ENCODE data around the gene PSTK. TPM values are rescaled to one million over a fixed set of nuclear protein-coding genes. Genes with fewer than 3 reads are reported as not detected.

The PSTK gene
- total and polyA plus RNA-seq, 2 of the 13 experiments (the other 11 are each of a cell fraction or from before 2014, with no cell fraction given) = 8.2 to 9.3 TPM

DNA sequence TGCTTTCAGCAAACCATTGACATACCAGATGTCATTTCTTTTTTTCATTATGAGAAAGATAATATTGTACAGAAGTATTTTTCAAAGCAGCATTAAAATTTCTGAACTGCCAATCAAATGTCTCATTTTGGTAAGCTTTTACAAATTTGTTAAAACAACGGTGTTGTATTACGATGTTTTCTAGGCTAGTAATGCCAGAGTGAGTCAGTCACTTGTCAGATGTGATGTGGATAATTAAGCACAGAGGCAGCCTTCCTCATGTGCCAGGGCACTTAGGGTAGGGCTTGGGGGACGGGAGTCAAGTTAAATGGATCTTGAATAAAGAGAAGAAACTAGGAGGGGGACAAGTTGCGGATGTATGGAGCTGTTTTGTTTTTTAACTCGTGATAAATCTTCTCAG lies 10.1 kb downstream of the PSTK start:
- FAIRE-seq (no peak), ATAC-seq (no peak), DNase-seq (ENCODE audit: low spot score) (no peak)
- H4K20me1 ChIP-seq (ENCODE audit: insufficient read depth, low read length) = no peaks in the 10 kb centered on the region
- H3K9ac ChIP-seq (ENCODE audit: insufficient read depth, low read depth, low read length) = no peak overlapping the region
- WGBS (ENCODE audit: low lambda C conversion rate) = 78% methylated on average over 5 of the region's 5 CpGs
- TF ChIP-seq ZNF543 (CRISPR knock-in tag; IDR thresholded peaks at IDR 0.05) (no peak), SMC3 (IDR thresholded peaks at IDR 0.05; ENCODE audit: low read length) (no peak), GABPB1 (CRISPR knock-in tag; IDR thresholded peaks at IDR 0.05) (no peak), KLF16 (CRISPR knock-in tag; IDR thresholded peaks at IDR 0.05) (no peak), ZNF772 (CRISPR knock-in tag; IDR thresholded peaks at IDR 0.05) (no peak), TOPORS (CRISPR knock-in tag; IDR thresholded peaks at IDR 0.05) (no peak), MYNN (CRISPR knock-in tag; IDR thresholded peaks at IDR 0.05; ENCODE audit: low read depth) (no peak), ATRX (CRISPR knock-in tag; IDR thresholded peaks at IDR 0.05; ENCODE audit: borderline replicate concordance) (no peak), ZNF749 (CRISPR knock-in tag; IDR thresholded peaks at IDR 0.05; ENCODE audit: borderline replicate concordance) (no peak), FOXJ3 (CRISPR knock-in tag; IDR thresholded peaks at IDR 0.05; ENCODE audit: borderline replicate concordance) (no peak), SOX13 (IDR thresholded peaks at IDR 0.05) (no peak), SOX13 (CRISPR knock-in tag; conservative IDR thresholded peaks at IDR 0.05 in 1 of 2, IDR thresholded peaks at IDR 0.05 in 1 of 2) (no peak), PAX8 (CRISPR knock-in tag; IDR thresholded peaks at IDR 0.05; ENCODE audit: borderline replicate concordance) (no peak)
- no peak overlapping the region for H3K4me2 ChIP-seq (ENCODE audit: low read depth, low read length)
- intact Hi-C loops (cut with micrococcal nuclease; ENCODE audit: unreplicated experiment) (no loop called here), in situ Hi-C loops (cut with HindIII; ENCODE audit: extremely low pct_ligation_motif_present, low pct_unique_long_range_greater_than_20kb) (no loop called here)
- CTCF ChIA-PET (ENCODE audit: low intra/inter-chr PET ratio, low total read pairs) = no interaction called here
- BruUV-seq (replicated peaks) = no TSS peak
- peaks cover 8 to 23% of the 10 kb centered on the region in 2 experiments for H3K36me3 ChIP-seq (replicated peaks in 1 of 2; ENCODE audit: control insufficient read depth in 1 of 2, insufficient read depth in 2 of 2, low read length in 2 of 2)
- H3K27ac ChIP-seq (ENCODE audit: extremely low read length, insufficient read depth, low read length) = no peak overlapping the region
- POLR2A ChIA-PET = interaction anchor here (1.6 kb wide), 1 partner anchor 19 kb away, joined by 3 read pairs; the partner anchor contains the start of gene ACADSB
- H2AFZ ChIP-seq (ENCODE audit: low read length) = no peak overlapping the region
- H3K4me1 ChIP-seq (ENCODE audit: insufficient read depth, low read length) = no peaks in the 10 kb centered on the region
- H3K4me3 ChIP-seq (replicated peaks in 1 of 3; ENCODE audit: insufficient read depth in 1 of 3, low read depth in 2 of 3, low read length in 3 of 3) = no peak overlapping the region
- H3K9me3 ChIP-seq (ENCODE audit: low read length) = no peaks in the 10 kb centered on the region
- H3K27me3 ChIP-seq (ENCODE audit: control insufficient read depth in 1 of 2, insufficient read depth in 2 of 2, low read length in 2 of 2) = no peaks in the 10 kb centered on the region
- H3K79me2 ChIP-seq (ENCODE audit: insufficient read depth, low read length) = no peaks in the 10 kb centered on the region
